H1 (cell line): Measurements from ENCODE around the gene GMIP. TPM values are rescaled to one million over a fixed set of nuclear protein-coding genes. Genes with fewer than 3 reads are reported as not detected.

Experiments
- ASH2L ChIP-seq: fragments of 200-600, 300-600 bp; sonication (generic); IDR thresholded peaks from one replicate; pipeline ENCODE4 v1.7.1; 2017; ENCODE audit warnings: low read length
- ATF3 ChIP-seq: IDR thresholded peaks from 2 replicates; pipeline ENCODE4 v1.6.1; 2011; ENCODE audit warnings: low read depth, mild to moderate bottlenecking, low read length; ENCODE audit not compliant: insufficient read depth
- BRCA1 ChIP-seq: IDR thresholded peaks from 2 replicates; pipeline ENCODE4 v1.6.1; 2012; ENCODE audit warnings: low read depth, low read length, improper control_type of control experiment
- CREB1 ChIP-seq: IDR thresholded peaks from 2 replicates; pipeline ENCODE4 v1.6.1; 2012; ENCODE audit warnings: inconsistent platforms
- E2F6 ChIP-seq: IDR thresholded peaks from 2 replicates; pipeline ENCODE4 v1.6.1; 2012; ENCODE audit warnings: inconsistent platforms
- HDAC2 ChIP-seq, 2 experiments: fragments of 300-600 bp in 1 of 2; sonication (generic) in 1 of 2; IDR thresholded peaks; 2 replicates each; pipeline ENCODE4 v1.6.1; 2011 to 2012; ENCODE audit warnings: low read depth in 2 of 2, low read length in 2 of 2, mild to moderate bottlenecking in 2 of 2, moderate library complexity in 2 of 2, borderline replicate concordance in 1 of 2, inconsistent platforms in 1 of 2
- JUN ChIP-seq: IDR thresholded peaks from 2 replicates; pipeline ENCODE4 v1.6.1; 2011; ENCODE audit warnings: low read depth, mild to moderate bottlenecking, improper control_type of control experiment, low read length
- JUND ChIP-seq: IDR thresholded peaks from 2 replicates; pipeline ENCODE4 v1.6.1; 2011; ENCODE audit warnings: mild to moderate bottlenecking, improper control_type of control experiment, low read length
- KDM1A ChIP-seq: fragments of 200-600, 300-600 bp; sonication (generic); IDR thresholded peaks from 2 replicates; pipeline ENCODE4 v1.7.1; 2016; ENCODE audit warnings: mild to moderate bottlenecking, low read length, borderline replicate concordance
- MAX ChIP-seq: IDR thresholded peaks from 2 replicates; pipeline ENCODE4 v1.6.1; 2012; ENCODE audit warnings: inconsistent platforms
- NANOG ChIP-seq: IDR thresholded peaks from 2 replicates; pipeline ENCODE4 v1.6.1; 2011; ENCODE audit warnings: low read length, low read depth, mild to moderate bottlenecking, inconsistent platforms; ENCODE audit not compliant: insufficient read depth, poor library complexity, severe bottlenecking
- POLR2AphosphoS5 ChIP-seq: IDR thresholded peaks from 2 replicates; pipeline ENCODE4 v1.6.1; 2011; ENCODE audit warnings: low read depth, low read length
- SIN3A ChIP-seq, 2 experiments: IDR thresholded peaks in 1 of 2; conservative IDR thresholded peaks in 1 of 2; 2 replicates each; pipeline ENCODE4 v1.6.1; 2011 to 2012; ENCODE audit warnings: low read length in 2 of 2, improper control_type of control experiment in 1 of 2, low read depth in 1 of 2, mild to moderate bottlenecking in 1 of 2
- YY1 ChIP-seq: IDR thresholded peaks from 2 replicates; pipeline ENCODE4 v1.6.1; 2011; ENCODE audit warnings: low read depth, mild to moderate bottlenecking, low read length
- polyA plus RNA-seq, 7 experiments: library from polyadenylated mRNA; depleted of rRNA in 3 of 7; stranded (reverse) in 5 of 7; unstranded in 2 of 7; fragments of >200 nt in 5 of 7; fragments of 200-250 nt in 2 of 7; gene quantifications; 1 replicate in 5 of 7; 2 replicates in 1 of 7; 4 replicates in 1 of 7; pipeline versions ENCODE4 v1.2.1 to v1.2.3, GENCODE V29; 2011 to 2013; ENCODE audit warnings: missing spikeins in 2 of 7, mixed read lengths in 2 of 7
- total RNA-seq: library from RNA; stranded (reverse); fragmentation: NEBNext Ultra II Directional; extraction: Animal tissue kit (Norgen Biotek cat#: 25700); gene quantifications from 2 replicates; pipeline ENCODE4 v1.2.1, GENCODE V29; 2021

The GMIP gene
- total and polyA plus RNA-seq, 2 of the 8 experiments (the other 6 are each of a cell fraction or from before 2014, with no cell fraction given) = 5.7 to 18.1 TPM

GRCh38 chr19:19627621-19628500 is 15.6 kb downstream of the GMIP start, which contains the start of gene LPAR2 (continued):
- TF ChIP-seq ASH2L = no peak
- TF ChIP-seq ATF3 = no peak
- no peak for TF ChIP-seq NANOG
- TF ChIP-seq MAX = peak; percentile 58
- TF ChIP-seq POLR2AphosphoS5 = peak; percentile 65
- TF ChIP-seq JUN = no peak
- no peak for TF ChIP-seq KDM1A
- no peak; the same call in 1 of the 2 replicates for TF ChIP-seq CREB1
- no peak for TF ChIP-seq YY1
- TF ChIP-seq SIN3A (conservative IDR thresholded peaks at IDR 0.05 in 1 of 2, IDR thresholded peaks at IDR 0.05 in 1 of 2; ENCODE audit: low read depth in 1 of 2, low read length in 2 of 2) = peak in 1 of 2 experiments; percentile 6; a peak in 1 of 4 replicates
- TF ChIP-seq E2F6 = no peak; the same call in 1 of the 2 replicates
- 0 out of 4 replicates have a peak, but pooled peaks have one; percentile 14 to 45 for TF ChIP-seq HDAC2 (IDR thresholded peaks at IDR 0.05; ENCODE audit: borderline replicate concordance in 1 of 2, low read depth in 2 of 2, low read length in 2 of 2)
- no peak for TF ChIP-seq JUND
- TF ChIP-seq BRCA1 = no peak
